HL-60/S4 treated with phorbol 12-myristate 13-acetate at 8.2 ng/mL for 4 days and 3 days (cell line): Measurements from ENCODE around the gene SSR2.

Experiments
- in situ Hi-C: fragments of 300-500 bp; cut with MboI; formaldehyde crosslinking; loops from 2 replicates; pipeline ENCODE4 v1.15.0; 2022; ENCODE audit warnings: low sequenced_read_pairs

The SSR2 gene

DNA sequence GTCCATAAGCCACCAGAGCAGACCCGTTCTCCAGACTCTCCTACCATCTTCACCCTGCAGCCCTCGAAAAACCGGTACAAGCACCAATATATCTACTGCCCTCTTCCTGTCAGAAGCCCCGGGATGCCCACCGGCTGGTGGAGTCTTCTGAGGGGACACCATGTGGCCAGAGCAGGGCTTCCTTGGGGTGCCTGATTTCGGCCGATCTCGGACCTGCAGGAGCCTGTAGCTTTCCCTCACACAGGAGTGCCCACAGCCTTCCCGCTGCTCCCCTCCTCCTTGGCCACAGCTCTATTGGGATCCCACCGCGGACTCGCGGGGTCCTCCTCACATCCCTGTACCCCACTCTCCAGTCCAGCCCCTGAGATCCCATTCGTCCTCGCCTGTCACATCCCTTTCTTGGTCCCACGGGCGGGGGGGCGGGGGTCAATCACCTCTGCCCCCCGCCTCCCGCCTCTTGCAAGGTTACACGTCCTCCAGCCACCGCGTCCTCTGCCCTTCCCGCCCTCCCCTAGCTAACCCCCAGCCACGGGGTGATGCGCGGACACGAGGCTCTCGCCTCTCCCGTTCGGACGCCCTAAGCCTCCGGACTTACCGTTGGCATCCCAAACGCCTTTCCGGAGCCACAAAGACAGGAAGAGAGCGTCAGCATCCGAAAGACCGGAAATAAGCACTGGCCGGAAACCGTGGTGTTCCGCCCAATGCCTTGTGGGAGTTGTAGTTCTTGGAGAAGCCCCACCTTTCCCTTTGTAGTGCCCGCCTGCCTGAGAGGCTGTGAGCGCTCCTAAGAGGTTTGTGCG is at the start of gene SSR2:
TSS of gene SSR2 (minus strand) at position 659 of the 800 bp plus-strand sequence. CDS start 784 bp downstream, outside the sequence.
- in situ Hi-C loops = no loop called here

DNA sequence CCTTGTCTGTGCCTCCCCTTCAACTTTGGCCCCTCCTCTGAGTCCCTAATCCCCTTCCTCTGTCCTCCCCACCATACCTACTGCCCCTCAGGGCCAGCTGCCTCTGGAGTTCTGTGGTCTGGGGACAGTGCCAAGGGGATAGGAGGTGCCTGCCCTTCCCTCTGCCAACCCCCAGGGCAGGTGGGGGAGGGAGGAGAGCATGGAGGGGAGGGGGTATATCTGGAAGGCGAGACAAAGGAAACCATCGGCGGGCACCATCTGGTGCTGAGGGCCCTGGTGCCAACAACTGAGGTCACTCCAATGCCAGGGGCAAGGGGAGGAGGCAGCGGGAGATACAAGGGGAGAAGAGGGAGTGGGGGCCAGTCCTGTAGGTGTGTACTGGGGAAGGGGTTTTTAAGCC is 49.8 kb upstream of the SSR2 start:
- in situ Hi-C loops = no loop called here

DNA sequence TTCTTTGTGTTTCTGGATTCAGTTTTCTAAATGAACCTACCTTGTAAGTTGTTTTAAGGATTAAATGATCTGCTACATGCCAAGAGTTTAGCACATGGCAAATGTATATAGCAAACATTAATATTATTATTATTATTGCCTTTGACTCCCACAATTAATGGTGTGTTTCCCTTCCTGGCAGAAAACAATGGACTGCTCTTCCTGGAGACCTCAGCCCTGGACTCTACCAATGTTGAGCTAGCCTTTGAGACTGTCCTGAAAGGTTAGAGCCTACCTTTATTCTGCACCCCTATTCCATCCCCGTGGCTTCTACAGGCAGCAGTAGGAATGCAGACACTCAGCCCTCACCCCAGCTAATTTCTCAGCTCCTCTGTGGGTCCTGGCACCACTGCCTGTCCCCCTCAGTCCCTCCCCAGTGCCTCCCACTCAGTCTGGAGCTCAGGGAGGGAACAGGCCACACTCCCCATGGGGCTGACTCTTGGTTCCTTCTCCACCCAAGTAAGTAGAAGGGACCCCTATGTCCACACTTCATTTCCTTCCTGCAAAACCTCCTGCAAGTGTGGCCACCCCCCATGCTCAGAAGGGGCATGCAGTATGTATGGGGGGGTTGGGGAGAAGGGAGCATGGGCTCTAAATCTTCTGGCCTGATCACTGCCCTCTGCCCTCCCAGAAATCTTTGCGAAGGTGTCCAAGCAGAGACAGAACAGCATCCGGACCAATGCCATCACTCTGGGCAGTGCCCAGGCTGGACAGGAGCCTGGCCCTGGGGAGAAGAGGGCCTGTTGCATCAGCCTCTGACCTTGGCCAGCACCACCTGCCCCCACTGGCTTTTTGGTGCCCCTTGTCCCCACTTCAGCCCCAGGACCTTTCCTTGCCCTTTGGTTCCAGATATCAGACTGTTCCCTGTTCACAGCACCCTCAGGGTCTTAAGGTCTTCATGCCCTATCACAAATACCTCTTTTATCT is 49.0 kb upstream of the SSR2 start:
- in situ Hi-C loops = no loop called here

DNA sequence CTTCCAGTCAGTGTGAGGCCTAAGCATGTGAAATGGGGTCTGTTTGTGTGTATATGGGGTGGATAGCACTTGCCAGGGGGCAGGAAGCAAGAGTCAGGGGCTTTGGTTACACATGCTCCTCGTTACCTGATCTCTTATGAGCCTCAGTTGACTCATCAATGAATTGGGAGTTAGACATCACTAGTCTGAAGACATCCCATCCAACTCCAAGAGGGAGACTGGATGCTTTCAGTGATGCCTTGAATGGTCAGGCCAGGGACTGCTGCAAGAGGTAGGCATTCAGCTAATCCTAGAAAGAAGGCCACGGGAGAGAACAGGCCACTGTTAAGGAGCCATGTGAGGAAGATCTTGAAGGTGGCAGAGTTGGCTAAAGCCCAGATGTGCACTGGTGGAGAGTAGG is 46.5 kb upstream of the SSR2 start:
- in situ Hi-C loops = no loop called here

DNA sequence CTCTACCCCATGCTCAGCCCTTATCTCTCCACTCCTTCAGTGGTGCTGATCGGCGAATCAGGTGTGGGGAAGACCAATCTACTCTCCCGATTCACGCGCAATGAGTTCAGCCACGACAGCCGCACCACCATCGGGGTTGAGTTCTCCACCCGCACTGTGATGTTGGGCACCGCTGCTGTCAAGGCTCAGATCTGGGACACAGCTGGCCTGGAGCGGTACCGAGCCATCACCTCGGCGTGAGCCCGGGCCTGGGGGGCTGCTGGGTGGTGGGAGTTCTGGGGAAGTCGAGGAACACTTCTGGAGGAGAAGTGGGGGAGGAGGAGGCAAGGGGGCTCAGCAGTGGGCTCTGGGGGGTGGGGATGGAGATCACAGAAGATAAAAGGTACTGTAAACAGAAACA is 45.1 kb upstream of the SSR2 start:
- in situ Hi-C loops = no loop called here

DNA sequence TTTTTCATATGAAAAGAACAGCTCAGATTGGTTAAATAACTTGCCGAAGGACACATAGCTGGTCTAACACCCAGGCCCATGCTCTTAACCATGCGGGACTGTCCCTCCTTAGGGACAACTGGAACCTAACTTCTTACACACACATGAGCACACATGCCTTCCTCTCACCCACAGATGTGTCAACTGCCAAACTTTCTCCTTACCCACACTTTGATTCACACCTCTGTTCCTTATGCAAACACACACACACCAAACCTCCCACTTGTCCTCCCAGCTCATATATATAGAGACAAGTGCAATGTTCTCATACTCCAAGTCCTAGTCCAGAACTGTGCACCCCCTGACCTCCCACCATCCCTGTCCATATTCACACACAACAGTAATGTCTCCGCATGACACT is 44.5 kb upstream of the SSR2 start:
- in situ Hi-C loops = no loop called here

DNA sequence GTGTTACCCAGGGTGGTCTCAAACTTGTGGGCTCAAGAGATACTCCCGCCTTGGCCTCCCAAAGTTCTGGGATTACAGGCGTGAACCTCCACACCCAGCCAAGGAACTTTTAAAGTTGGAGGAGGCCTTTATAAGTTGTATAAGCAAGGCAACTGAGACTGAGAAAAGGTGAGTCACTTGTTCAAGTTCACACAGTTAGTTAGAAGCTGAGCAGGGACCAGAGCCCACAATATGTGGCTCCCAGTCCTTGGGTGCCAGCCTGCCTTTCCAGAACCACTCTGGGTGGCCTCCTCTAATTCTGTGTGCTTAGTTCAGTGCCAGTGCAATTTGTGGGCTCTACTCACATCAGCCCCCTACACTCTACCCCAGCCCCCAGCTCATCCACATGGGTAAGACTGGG is 43.9 kb upstream of the SSR2 start:
- in situ Hi-C loops = no loop called here

DNA sequence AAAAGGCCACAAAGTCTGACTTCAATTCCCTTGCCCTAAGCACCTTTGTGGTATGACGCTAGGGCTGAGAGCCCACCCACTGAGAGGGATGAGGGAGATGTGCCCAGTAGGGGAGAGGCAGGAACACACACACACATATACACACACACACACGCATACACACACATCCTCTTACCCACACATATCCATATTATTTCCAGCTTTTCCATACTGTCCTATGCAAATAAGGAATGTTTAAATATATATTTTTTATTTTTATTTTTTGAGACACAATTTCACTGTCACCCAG is 43.2 kb upstream of the SSR2 start:
- in situ Hi-C loops = no loop called here

DNA sequence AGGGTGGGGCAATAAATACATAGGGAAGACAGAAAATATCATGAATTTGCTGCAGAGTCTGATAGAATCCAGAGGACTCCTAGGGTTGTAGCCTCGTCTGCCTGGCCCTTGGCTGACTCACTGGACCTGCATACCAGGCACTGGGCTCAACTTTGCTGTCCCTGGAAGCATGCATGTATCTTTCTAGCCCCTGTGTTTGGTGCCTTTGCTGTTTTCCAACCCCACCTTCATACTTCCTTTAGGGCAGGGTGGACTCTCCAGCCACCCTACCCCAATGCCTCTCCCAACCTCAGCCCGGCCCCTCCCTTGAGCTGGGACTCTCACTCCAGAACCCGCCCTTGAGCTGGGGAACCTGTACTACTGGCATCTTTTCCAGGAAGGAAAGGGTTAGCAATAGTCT is 41.4 kb upstream of the SSR2 start:
- in situ Hi-C loops = no loop called here

DNA sequence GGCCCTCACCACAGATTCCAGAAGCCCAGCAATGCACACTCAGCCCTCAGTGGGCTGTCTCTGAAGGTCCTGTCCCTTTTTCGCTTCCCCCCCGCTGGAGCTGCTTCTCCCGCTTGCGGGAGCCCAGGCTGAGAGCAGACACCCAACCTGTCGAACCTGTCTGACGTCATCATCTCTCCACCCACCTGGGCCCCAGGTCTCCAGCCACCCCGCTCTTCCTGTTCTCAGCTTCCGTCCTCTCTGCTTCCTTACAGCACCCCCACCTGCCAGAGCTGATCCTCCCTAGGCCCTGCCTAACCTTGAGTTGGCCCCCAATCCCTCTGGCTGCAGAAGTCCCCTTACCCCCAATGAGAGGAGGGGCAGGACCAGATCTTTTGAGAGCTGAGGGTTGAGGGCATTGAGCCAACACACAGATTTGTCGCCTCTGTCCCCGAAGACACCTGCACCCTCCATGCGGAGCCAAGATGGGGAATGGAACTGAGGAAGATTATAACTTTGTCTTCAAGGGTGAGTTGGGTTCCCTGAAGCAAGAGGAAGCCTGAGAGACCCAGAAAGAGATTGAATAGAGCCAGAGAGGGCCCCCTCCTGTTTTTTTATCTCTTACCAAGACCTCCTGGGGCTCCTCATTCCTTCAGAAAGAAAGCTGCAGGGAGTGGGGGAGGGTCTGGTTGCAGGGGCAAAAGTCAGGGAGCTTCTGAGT is 40.3 kb upstream of the SSR2 start, which contains the start of gene RAB25:
TSS of gene RAB25 (plus strand) at position 224 of the 700 bp plus-strand sequence. CDS start at position 465, 241 bp downstream.
- in situ Hi-C loops = no loop called here

DNA sequence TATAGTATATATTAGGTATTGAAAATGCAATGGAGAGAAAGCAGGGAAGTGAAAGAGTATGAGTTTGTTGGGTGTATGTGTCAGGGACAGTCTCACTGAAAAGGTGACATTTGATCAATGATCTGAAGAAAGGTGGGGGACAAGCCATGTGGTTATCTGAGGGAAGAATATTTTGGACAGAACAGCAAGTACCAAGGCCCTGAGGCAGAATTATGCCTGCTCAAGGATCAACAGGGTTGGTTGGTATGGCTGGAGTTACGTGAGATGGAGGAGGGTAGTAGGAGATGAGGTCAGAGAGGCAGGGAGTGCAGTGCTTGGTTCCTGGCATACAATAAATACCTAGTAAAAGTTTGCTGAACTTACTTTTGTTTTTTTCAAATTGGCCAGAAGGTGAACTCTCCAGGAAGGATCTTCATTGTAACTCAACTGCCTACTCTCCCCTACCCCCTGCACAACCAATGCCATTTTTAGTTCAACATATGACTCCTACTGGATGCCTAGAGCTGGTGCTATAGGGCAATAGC is 35.6 kb upstream of the SSR2 start:
- in situ Hi-C loops = loop anchor here (10.0 kb wide), 1 partner anchor 122 kb away; the partner anchor contains the start of gene KHDC4

DNA sequence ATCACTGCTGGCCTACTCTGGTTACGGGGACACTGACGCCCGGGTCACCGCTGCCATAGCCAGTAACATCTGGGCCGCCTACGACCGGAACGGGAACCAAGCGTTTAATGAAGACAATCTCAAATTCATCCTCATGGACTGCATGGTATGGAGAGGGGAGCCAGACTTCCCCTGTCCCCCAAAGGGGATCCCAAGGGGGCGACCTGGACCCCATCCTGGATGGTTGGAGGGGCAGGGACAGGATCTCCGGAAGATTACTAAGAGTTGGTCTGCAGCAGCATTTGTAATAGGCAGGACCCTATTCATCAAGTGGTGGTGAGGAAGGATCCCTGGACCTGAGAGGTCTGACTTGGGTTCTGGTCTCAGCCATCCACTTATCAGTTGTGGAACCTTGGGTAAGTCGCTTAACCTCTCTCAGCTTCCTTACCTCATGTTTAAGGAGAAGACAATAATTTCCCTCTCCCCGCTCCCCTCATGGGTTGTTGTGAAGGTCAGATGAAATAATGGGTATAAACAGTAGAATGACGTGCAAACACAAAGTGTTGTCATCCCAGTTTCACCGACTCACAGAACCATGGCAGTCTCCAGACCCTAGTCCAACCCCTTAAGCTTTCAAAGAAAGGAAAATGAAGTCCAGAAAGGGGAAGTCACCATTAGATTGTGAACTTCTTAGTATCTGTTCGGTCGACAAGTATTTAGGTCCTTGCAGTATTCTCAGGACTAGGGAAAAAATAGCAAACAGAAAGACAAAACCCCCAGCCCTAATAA is 34.7 kb upstream of the SSR2 start:
- in situ Hi-C loops = loop anchor here (10.0 kb wide), 1 partner anchor 121 kb away; the partner anchor contains the start of gene KHDC4

DNA sequence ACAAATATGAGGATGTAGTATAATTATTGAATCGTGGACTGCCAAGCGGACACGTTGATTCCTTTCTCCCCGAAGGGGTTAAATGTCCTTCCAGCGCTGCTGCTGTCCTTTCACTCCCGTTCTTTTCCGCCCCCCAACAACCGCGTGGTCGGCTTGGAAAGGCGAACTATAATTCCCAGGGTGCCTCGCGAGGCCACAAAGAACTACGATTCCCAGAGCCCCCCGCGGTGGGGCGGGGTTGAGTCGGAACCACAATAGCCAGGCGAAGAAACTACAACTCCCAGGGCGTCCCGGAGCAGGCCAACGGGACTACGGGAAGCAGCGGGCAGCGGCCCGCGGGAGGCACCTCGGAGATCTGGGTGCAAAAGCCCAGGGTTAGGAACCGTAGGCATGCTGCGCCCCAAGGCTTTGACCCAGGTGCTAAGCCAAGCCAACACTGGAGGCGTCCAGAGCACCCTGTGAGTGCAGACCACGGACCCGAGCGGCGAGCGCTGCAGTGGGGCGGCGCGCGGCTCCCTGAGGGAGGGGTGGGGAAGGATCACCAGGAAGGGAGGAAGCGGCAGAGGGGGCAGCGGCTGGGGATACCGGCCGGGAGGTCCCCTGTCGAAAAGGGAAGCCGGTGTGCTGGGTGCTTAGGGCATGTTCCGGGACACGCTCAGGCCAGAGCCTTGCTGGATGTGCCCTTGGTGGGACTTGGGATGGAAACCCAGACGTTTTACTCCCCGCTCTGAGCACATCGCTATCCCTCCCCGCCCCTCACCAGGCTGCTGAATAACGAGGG is 33.9 kb upstream of the SSR2 start, which contains the start of gene LAMTOR2:
TSS of gene LAMTOR2 (plus strand) at position 283 of the 781 bp plus-strand sequence. CDS start at position 391, 108 bp downstream.
- in situ Hi-C loops = loop anchor here (10.0 kb wide), 1 partner anchor 120 kb away; the partner anchor contains the start of gene KHDC4

DNA sequence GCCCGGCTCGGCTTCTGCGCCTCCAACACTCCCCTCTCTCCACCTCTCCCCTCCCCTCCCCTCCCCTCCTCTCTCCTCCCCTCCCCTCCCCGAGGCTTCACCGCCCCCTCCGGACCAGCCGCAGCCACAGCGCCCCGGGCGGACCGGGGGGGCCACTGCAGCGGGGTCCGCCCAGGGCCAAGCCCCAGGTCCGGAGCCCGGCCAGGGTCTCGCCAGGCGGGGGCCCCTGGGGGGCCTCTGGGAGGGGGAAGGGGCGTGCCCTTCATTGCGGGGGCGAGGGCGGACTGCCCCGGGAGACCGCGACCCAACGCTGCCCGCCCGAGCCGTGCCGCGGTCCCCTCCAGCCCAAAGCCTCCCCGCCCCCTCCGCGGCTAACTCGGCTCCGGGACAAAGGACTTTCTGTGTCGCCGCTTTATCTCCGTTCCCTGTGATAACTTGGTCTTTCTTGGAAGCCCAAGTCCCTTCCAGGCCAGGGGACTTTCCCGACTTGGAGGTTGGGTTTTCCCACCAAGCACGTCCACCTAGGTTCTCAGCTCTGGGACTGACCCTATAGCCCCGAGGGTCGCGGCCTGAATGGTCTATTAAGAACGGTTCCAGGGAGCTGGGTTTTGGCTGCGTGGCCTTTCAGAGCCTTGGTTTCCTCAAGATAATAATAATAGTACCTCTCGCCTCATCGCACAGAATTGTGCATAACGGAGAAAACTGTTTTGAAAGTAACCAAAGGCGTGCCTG is 33.2 kb upstream of the SSR2 start, which contains the start of gene UBQLN4:
TSS of gene UBQLN4 (minus strand) at position 31 of the 732 bp plus-strand sequence. CDS start 97 bp downstream, outside the sequence.
- in situ Hi-C loops = loop anchor here (10.0 kb wide), 1 partner anchor 119 kb away; the partner anchor contains the start of gene KHDC4

DNA sequence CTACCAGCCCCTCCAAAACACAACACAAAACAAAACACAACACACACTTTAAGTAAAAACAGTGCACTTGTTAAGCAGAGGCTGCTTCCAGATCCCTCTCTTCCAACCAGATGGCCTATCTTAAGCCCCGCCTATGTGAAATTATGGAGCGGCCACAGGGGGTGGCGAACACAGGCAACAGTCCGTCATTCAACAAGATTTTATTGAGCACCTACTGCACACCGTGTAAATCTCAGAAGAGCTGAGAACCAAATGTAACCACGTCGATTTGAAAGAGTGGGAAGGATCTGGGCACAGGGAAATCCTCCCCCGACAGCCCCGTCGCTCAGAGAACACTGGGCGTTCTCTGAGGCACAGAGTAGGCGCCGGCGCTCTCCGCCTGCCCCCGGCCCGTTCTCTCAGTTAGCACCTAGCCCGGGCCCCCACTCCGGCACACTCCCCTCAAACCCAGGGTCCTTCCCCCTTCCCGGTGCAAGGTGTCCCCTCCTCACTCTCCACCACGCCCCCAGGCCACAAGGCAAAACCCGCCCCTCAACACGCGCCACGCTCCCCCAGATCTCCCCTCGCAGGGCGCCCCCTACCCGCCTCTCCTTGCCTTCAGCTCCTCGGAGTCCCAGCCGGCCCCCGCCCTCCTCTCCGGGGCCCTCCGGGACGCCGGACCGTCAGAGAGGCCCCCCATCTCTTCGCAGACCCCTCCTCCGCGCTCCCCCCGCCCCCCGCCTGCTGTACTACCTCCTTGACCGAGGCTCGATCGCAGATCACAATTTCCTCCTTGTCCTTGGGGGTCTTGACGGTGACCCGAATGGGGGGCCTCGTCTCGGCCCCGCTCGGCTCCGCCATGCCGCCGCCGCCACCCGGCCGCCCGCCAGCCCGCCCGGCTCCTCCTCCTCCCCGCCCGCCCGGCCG is 32.4 kb upstream of the SSR2 start:
- in situ Hi-C loops = loop anchor here (10.0 kb wide), 1 partner anchor 118 kb away; the partner anchor contains the start of gene KHDC4

DNA sequence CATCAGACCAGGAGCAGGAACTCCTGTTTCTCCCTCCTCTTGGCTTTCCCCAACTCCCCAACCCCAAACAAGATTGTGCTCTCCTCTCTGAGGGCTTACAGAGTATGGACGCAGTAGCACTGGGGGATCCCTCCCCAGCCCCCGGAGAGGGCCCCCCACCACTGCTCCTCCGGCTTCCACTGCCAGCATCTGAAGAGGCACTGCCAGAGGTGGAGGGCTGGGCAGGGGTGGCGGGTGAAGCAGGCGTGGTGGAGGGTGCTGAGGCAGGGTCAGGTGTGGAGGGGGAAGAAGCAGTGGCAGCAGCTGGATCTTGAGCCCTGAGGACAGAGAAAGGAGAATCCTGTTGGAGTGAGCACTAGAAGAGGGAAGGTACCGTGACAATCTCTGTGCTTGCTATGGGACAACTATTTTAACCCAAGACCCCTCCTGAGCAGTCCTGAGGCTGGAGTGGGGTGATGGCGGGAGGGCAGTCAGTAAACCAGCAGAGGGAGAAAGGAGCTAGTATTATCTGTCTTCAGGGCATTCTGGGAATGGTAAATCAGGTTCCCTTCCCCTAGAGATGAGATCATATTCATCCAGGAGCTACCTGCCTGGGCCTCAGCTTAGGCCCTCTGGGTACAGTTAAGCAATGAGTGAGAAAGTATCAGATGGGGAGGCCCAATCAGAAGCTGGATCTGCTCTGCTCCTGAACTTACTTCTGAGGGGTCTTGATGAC is 30.4 kb upstream of the SSR2 start:
- in situ Hi-C loops = loop anchor here (10.0 kb wide), 1 partner anchor 116 kb away; the partner anchor contains the start of gene KHDC4
